AG04450 (cell line): ENCODE results near the gene RNASEL. TPM values are rescaled to one million over a fixed set of nuclear protein-coding genes. Genes with fewer than 3 reads are reported as not detected.

Experiments used
- CTCF ChIA-PET: fragments of 300-600, 350-600 bp; formaldehyde crosslinking; extraction: SDS; loops from one replicate; lab custom pipeline; 2022; ENCODE audit warnings: antibody characterized with exemption, inconsistent platforms; lab: Charles Lee
- POLR2A ChIA-PET: fragments of 350-600 bp; formaldehyde crosslinking; extraction: SDS; loops from one replicate; lab custom pipeline; 2021; ENCODE audit warnings: antibody characterized with exemption, inconsistent platforms; lab: Yijun Ruan, JAX
- DNase-seq: peaks from one replicate; pipeline ENCODE4 v3.0.0-alpha.2; 2011; ENCODE audit warnings: low read depth, low spot score
- H3K27ac ChIP-seq: one replicate; pipeline ENCODE4 v1.5.1; 2012; ENCODE audit warnings: low read depth, low read length, control low read depth
- H3K27me3 ChIP-seq: one replicate; pipeline ENCODE4 v1.6.0; 2012; ENCODE audit warnings: low read length; ENCODE audit not compliant: control insufficient read depth, insufficient read depth
- H3K4me3 ChIP-seq: 2 replicates; pipeline ENCODE4 v1.5.1; 2011; ENCODE audit warnings: mild to moderate bottlenecking, low read depth, low read length, control low read depth
- H3K9me3 ChIP-seq: 2 replicates; pipeline ENCODE4 v1.5.1; 2012; ENCODE audit warnings: low read length; ENCODE audit not compliant: control insufficient read depth, insufficient read depth
- polyA minus RNA-seq: library from RNA; depleted of rRNA, polyadenylated mRNA; stranded (reverse); fragments of >200 nt; gene quantifications from 2 replicates; pipeline ENCODE4 v1.2.3, GENCODE V29; 2011; rRNA and poly(A)+ RNA removed
- polyA plus RNA-seq: library from polyadenylated mRNA; depleted of rRNA; stranded (reverse); fragments of >200 nt; gene quantifications from 2 replicates; pipeline ENCODE4 v1.2.3, GENCODE V29; 2011; rRNA removed
- TF ChIP-seq, protein P1 (sequence below): IDR thresholded peaks from 2 replicates; pipeline ENCODE4 v1.5.1; 2011; ENCODE audit warnings: low read depth, low read length, control low read depth, inconsistent platforms

RNASEL gene, protein sequence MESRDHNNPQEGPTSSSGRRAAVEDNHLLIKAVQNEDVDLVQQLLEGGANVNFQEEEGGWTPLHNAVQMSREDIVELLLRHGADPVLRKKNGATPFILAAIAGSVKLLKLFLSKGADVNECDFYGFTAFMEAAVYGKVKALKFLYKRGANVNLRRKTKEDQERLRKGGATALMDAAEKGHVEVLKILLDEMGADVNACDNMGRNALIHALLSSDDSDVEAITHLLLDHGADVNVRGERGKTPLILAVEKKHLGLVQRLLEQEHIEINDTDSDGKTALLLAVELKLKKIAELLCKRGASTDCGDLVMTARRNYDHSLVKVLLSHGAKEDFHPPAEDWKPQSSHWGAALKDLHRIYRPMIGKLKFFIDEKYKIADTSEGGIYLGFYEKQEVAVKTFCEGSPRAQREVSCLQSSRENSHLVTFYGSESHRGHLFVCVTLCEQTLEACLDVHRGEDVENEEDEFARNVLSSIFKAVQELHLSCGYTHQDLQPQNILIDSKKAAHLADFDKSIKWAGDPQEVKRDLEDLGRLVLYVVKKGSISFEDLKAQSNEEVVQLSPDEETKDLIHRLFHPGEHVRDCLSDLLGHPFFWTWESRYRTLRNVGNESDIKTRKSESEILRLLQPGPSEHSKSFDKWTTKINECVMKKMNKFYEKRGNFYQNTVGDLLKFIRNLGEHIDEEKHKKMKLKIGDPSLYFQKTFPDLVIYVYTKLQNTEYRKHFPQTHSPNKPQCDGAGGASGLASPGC
- polyA plus RNA-seq (4.9 and 6.2 TPM in 2 replicates), polyA minus RNA-seq (3.4 and 4.6 TPM in 2 replicates)

DNA sequence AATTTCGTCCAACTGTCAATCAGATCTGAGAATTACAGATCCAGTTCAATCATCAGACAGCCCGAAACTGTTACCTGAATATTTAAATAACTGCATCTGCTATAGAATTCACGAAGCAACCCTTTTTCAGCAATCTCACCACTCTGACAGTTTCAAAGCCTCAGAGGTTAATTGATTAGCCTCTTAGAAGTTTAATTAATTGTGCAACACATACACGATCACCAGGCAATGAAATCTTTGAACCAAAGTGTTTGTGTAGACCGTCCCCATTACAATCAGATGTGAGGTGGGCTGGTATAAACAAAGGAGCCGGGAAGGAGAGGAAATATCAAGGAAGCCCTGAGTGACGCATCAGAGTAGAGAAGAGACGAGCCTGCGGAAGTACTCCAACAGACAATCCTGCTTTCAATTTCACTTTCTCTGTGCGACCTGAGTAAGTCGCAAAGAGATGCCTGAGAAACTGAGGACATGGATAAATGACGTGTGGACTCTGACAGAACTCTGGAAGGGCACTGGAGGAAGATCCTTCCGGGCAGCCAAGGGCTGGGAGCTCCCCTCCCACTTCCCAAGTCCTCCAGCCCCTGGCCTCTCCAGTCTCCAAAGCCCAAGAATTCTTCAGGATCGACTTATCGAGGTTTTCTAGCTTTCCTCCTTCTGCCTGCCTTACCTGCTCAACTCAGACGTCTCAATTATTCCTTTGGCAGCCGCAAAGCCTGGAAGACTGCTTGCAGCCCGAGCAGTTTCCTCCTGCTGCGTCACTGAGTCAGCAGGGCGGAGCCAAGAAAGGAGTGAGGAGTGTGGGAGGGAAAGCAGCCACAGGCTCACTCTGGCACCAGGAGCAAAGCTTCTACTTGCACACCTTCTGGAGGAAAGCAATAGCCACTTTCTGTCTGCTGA, at the start of gene RNASEL:
Gene RNASEL (minus strand): TSS at position 757 of the 897 bp plus-strand sequence. CDS start 2,450 bp downstream, outside the sequence.
- H3K27me3 ChIP-seq = peaks cover 9% of the 10 kb centered on the region
- ChIA-PET CTCF (interaction anchor here (0.6 to 5.2 kb wide), 7 partner anchors 9 to 505 kb away, joined by 3 to 43 read pairs (median 7); no protein-coding TSS in a partner anchor), POLR2A (no interaction called here)
- peak; percentile 6 for DNase-seq
- TF ChIP-seq, protein P1, sequence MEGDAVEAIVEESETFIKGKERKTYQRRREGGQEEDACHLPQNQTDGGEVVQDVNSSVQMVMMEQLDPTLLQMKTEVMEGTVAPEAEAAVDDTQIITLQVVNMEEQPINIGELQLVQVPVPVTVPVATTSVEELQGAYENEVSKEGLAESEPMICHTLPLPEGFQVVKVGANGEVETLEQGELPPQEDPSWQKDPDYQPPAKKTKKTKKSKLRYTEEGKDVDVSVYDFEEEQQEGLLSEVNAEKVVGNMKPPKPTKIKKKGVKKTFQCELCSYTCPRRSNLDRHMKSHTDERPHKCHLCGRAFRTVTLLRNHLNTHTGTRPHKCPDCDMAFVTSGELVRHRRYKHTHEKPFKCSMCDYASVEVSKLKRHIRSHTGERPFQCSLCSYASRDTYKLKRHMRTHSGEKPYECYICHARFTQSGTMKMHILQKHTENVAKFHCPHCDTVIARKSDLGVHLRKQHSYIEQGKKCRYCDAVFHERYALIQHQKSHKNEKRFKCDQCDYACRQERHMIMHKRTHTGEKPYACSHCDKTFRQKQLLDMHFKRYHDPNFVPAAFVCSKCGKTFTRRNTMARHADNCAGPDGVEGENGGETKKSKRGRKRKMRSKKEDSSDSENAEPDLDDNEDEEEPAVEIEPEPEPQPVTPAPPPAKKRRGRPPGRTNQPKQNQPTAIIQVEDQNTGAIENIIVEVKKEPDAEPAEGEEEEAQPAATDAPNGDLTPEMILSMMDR = no peak
- H3K9me3 ChIP-seq = no peaks in the 10 kb centered on the region
- H3K27ac ChIP-seq = peak within 1 kb of the TSS; percentile 91
- H3K4me3 ChIP-seq = peak within 1 kb of the TSS; percentile 77

DNA sequence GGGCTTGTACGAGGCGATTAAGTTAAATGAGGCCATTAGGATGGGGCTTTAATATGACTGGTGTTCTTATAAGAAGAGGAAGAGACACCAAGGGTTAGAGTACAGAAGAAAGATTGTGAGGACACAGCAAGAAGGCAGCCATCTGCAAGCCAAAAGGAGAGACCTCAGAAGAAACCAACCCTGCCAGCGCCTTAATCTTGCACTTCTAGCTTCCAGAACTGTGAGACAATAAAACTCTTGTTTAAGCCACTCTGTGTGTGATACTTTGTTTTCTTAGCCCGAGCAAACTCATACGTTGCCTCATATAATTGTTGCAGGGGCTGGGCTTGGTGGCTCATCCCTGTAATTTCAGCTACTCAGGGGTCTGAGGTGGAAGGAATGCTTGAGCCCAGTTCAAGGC, 48.7 kb upstream of the RNASEL start:
- CTCF ChIA-PET = no interaction called here
- POLR2A ChIA-PET = no interaction called here

DNA sequence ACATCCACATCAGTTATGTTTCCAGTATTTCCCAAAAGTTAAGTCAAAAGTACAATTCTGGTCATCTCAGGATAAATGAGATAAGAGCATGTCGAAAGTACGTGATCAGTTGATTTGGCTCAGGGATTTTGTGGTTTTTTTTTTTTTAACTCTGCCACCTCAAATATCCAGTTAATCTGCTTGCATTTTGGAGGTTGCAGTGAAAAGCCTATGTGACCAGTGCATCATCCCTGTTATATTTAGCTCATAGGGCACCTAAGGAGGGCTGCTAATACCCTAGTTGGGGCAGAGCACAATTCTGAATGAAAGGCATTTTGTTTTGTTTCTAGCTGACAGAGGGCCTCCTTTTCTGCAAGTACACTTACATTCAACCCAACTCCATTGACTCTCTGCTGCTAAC, 46.8 kb upstream of the RNASEL start:
- no peak overlapping the region for H3K27ac ChIP-seq
- CTCF ChIA-PET = no interaction called here
- POLR2A ChIA-PET = no interaction called here
- no peak overlapping the region for H3K4me3 ChIP-seq
- H3K27me3 ChIP-seq = peaks cover 4% of the 10 kb centered on the region
- DNase-seq = no peak
- TF ChIP-seq, protein P1 = no peak
- H3K9me3 ChIP-seq = no peaks in the 10 kb centered on the region

More for the DNA sequence above, 48.7 kb upstream of the RNASEL start:
- TF ChIP-seq, protein P1 = no peak
- peaks cover 4% of the 10 kb centered on the region for H3K27me3 ChIP-seq
- H3K9me3 ChIP-seq = no peaks in the 10 kb centered on the region
- H3K4me3 ChIP-seq = no peak overlapping the region
- DNase-seq = no peak
- no peak overlapping the region for H3K27ac ChIP-seq

DNA sequence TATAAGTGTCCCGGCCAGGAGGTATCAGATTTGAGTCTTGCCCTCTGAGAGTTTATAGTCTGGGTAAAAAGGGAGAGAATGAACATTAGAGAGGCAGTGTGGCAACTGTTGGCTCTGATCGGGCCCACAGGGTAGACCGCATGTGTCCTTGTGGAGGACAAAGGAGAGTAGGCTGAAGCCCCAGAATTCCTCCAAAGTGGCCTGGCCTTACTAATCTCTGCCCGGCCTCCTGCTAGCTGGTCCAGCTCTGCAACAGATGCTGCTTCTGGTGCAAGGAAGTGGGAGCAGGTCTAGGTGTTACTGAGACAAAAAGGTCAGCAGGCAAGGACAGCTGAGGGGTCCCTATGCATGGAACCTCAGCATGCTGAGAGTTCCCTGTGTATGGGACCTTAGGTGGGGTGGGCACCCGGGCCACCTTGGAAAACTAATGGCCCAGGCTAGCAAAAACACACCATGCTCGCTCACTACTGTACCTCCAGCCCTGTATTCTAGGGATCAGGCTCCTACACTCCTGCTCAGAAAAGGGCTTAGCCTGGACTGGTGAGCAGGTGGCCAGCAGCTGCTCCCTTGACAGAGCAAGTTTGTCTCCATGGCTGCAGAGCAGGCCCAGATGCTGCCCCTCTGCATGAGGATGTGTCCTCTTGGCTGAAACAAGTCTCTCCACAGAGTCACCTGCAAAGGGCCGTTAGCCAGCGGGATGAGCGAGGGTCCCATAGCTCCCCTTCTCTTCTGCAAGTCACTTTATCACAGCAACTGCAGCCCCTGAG, 45.4 kb upstream of the RNASEL start:
- ChIA-PET POLR2A (no interaction called here), CTCF (no interaction called here)
- H3K27ac ChIP-seq = no peak overlapping the region
- H3K27me3 ChIP-seq = peaks cover 4% of the 10 kb centered on the region
- TF ChIP-seq, protein P1 = no peak
- H3K9me3 ChIP-seq = no peaks in the 10 kb centered on the region
- no peak for DNase-seq
- H3K4me3 ChIP-seq = no peak overlapping the region
